H9 (cell line): Measurements from ENCODE around the gene FAM217A. TPM values are rescaled to one million over a fixed set of nuclear protein-coding genes. Genes with fewer than 3 reads are reported as not detected.

Experiments
- DNase-seq: peaks from one replicate; pipeline ENCODE4 v3.0.0-alpha.2; 2017
- H2AFZ ChIP-seq: one replicate; pipeline ENCODE4 v1.6.1; 2013; ENCODE audit warnings: mild to moderate bottlenecking, low read length, control low read depth, moderate library complexity
- H2AK5ac ChIP-seq: 2 replicates; pipeline ENCODE4 v1.6.1; 2013; ENCODE audit warnings: low read length, control low read depth, mixed read lengths; ENCODE audit not compliant: insufficient read length
- H2BK120ac ChIP-seq: one replicate; pipeline ENCODE4 v1.6.1; 2013; ENCODE audit warnings: low read depth, mild to moderate bottlenecking, low read length, control low read depth, inconsistent platforms; ENCODE audit not compliant: poor library complexity, severe bottlenecking
- H2BK12ac ChIP-seq: 2 replicates; pipeline ENCODE4 v1.6.1; 2013; ENCODE audit warnings: low read length, control low read depth, mixed read lengths, low read depth; ENCODE audit not compliant: insufficient read length
- H2BK15ac ChIP-seq: 2 replicates; pipeline ENCODE4 v1.6.1; 2013; ENCODE audit warnings: low read depth, low read length, control low read depth
- H2BK20ac ChIP-seq: one replicate; pipeline ENCODE4 v1.6.1; 2013; ENCODE audit warnings: low read depth, mild to moderate bottlenecking, low read length, control low read depth, inconsistent platforms; ENCODE audit not compliant: poor library complexity, severe bottlenecking
- H2BK5ac ChIP-seq: 2 replicates; pipeline ENCODE4 v1.6.1; 2013; ENCODE audit warnings: low read length, control low read depth, mixed read lengths; ENCODE audit not compliant: insufficient read length
- H3K14ac ChIP-seq: 2 replicates; pipeline ENCODE4 v1.6.1; 2013; ENCODE audit warnings: low read length, control low read depth; ENCODE audit not compliant: insufficient read depth
- H3K18ac ChIP-seq: 2 replicates; pipeline ENCODE4 v1.6.1; 2013; ENCODE audit warnings: low read depth, mild to moderate bottlenecking, mixed read lengths, low read length, control low read depth; ENCODE audit not compliant: insufficient read length
- H3K23ac ChIP-seq: 2 replicates; pipeline ENCODE4 v1.6.1; 2013; ENCODE audit warnings: low read length, control low read depth, mixed read lengths, low read depth; ENCODE audit not compliant: insufficient read length
- H3K23me2 ChIP-seq: 2 replicates; pipeline ENCODE4 v1.6.1; 2013; ENCODE audit warnings: low read depth, mild to moderate bottlenecking, mixed read lengths, low read length, control low read depth; ENCODE audit not compliant: insufficient read length, poor library complexity, severe bottlenecking
- H3K27ac ChIP-seq: 2 replicates; pipeline ENCODE4 v1.5.1; 2013; ENCODE audit warnings: low read length, control low read depth, mixed read lengths, low read depth; ENCODE audit not compliant: insufficient read length
- H3K27me3 ChIP-seq: 2 replicates; pipeline ENCODE4 v1.6.1; 2013; ENCODE audit warnings: low read length, control low read depth, inconsistent platforms; ENCODE audit not compliant: insufficient read depth
- H3K4ac ChIP-seq: 2 replicates; pipeline ENCODE4 v1.6.1; 2013; ENCODE audit warnings: low read depth, mild to moderate bottlenecking, control low read depth, inconsistent platforms, low read length, moderate library complexity
- H3K4me1 ChIP-seq: 2 replicates; pipeline ENCODE4 v1.6.1; 2013; ENCODE audit warnings: low read length, control low read depth, inconsistent platforms; ENCODE audit not compliant: insufficient read depth
- H3K4me2 ChIP-seq: 2 replicates; pipeline ENCODE4 v1.6.1; 2013; ENCODE audit warnings: low read length, control low read depth, mixed read lengths; ENCODE audit not compliant: insufficient read length, insufficient read depth
- H3K56ac ChIP-seq: 2 replicates; pipeline ENCODE4 v1.6.1; 2013; ENCODE audit warnings: low read depth, mild to moderate bottlenecking, mixed read lengths, low read length, control low read depth; ENCODE audit not compliant: insufficient read length
- H3K79me1 ChIP-seq: 2 replicates; pipeline ENCODE4 v1.6.1; 2013; ENCODE audit warnings: low read depth, mild to moderate bottlenecking, moderate library complexity, low read length, control low read depth, inconsistent platforms; ENCODE audit not compliant: insufficient read depth, poor library complexity, severe bottlenecking
- H3K79me2 ChIP-seq: 2 replicates; pipeline ENCODE4 v1.6.1; 2013; ENCODE audit warnings: low read length, control low read depth, inconsistent platforms; ENCODE audit not compliant: insufficient read depth
- H3K9ac ChIP-seq: 2 replicates; pipeline ENCODE4 v1.6.1; 2013; ENCODE audit warnings: low read length, control low read depth, mixed read lengths; ENCODE audit not compliant: insufficient read length; ENCODE audit errors: extremely low read depth
- H3K9me3 ChIP-seq: one replicate; pipeline ENCODE4 v1.6.1; 2013; ENCODE audit warnings: low read depth, low read length, inconsistent platforms; ENCODE audit not compliant: control insufficient read depth
- H3T11ph ChIP-seq: one replicate; pipeline ENCODE4 v1.6.1; 2013; ENCODE audit warnings: mild to moderate bottlenecking, low read length, control low read depth, inconsistent platforms
- H4K20me1 ChIP-seq: one replicate; pipeline ENCODE4 v1.6.1; 2013; ENCODE audit not compliant: control insufficient read depth, insufficient read length, insufficient read depth
- H4K5ac ChIP-seq: 2 replicates; pipeline ENCODE4 v1.6.1; 2013; ENCODE audit warnings: low read depth, mild to moderate bottlenecking, mixed read lengths, low read length, control low read depth; ENCODE audit not compliant: insufficient read length
- H4K8ac ChIP-seq: replicated peaks from 2 replicates; pipeline ENCODE4 v1.6.1; 2013; ENCODE audit warnings: low read length, control low read depth, mixed read lengths, low read depth; ENCODE audit not compliant: insufficient read length
- H4K91ac ChIP-seq: 2 replicates; pipeline ENCODE4 v1.6.1; 2013; ENCODE audit warnings: low read depth, mild to moderate bottlenecking, moderate library complexity, mixed read lengths, low read length, control low read depth; ENCODE audit not compliant: insufficient read length
- H3K27ac Mint-ChIP-seq, 3 experiments: 2 replicates in 2 of 3; 3 replicates in 1 of 3; pipeline ENCODE4 v1.8.0; 2020 to 2021; ENCODE audit warnings: mixed read lengths in 3 of 3, mild to moderate bottlenecking in 1 of 3, moderate library complexity in 1 of 3
- H3K27me3 Mint-ChIP-seq: 2 replicates; pipeline ENCODE4 v1.8.0; 2021; ENCODE audit warnings: low read depth, mild to moderate bottlenecking, moderate library complexity, mixed read lengths
- H3K36me3 Mint-ChIP-seq, 3 experiments: 2 replicates in 2 of 3; 3 replicates in 1 of 3; pipeline ENCODE4 v1.8.0; 2020 to 2021; ENCODE audit warnings: low read depth in 3 of 3, mixed read lengths in 3 of 3; ENCODE audit not compliant: insufficient read depth in 1 of 3
- H3K4me1 Mint-ChIP-seq, 2 experiments: 2 replicates each; pipeline ENCODE4 v1.8.0; 2020; ENCODE audit warnings: mixed read lengths in 2 of 2
- H3K4me3 Mint-ChIP-seq, 2 experiments: 2 replicates in 1 of 2; 3 replicates in 1 of 2; pipeline ENCODE4 v1.8.0; 2020 to 2021; ENCODE audit warnings: mild to moderate bottlenecking in 2 of 2, mixed read lengths in 2 of 2, moderate library complexity in 1 of 2
- H3K9me3 Mint-ChIP-seq, 2 experiments: 2 replicates in 1 of 2; 3 replicates in 1 of 2; pipeline ENCODE4 v1.8.0; 2020; ENCODE audit warnings: mild to moderate bottlenecking in 2 of 2, mixed read lengths in 2 of 2, moderate library complexity in 1 of 2
- CTCF ChIP-seq: fragments of 200-600 bp; sonication (generic); conservative IDR thresholded peaks from 3 replicates; pipeline ENCODE4 v1.8.0; 2021; ENCODE audit warnings: antibody characterized with exemption, mild to moderate bottlenecking
- total RNA-seq: library from RNA; stranded (reverse); gene quantifications from 2 replicates; pipeline ENCODE4 v1.2.1, GENCODE V29; 2021

FAM217A gene
- total RNA-seq, 1 experiment from 2014 or later, result not detected

- no peaks in the 10 kb centered on the region for H3K4me1 ChIP-seq
- H3K18ac ChIP-seq, result no peak overlapping the region
- no peak for TF ChIP-seq CTCF
- no peaks in the 10 kb centered on the region for H3K27me3 Mint-ChIP-seq
- no peak overlapping the region for H3K23ac ChIP-seq
- DNase-seq, result no peak
- H3T11ph ChIP-seq, result no peak overlapping the region
- no peak overlapping the region for H3K9ac ChIP-seq
- H3K56ac ChIP-seq, result no peak overlapping the region
- no peak overlapping the region for H2BK5ac ChIP-seq
- no peak overlapping the region for H3K27ac Mint-ChIP-seq
- no peaks in the 10 kb centered on the region for H4K20me1 ChIP-seq
- no peaks in the 10 kb centered on the region for H3K23me2 ChIP-seq
- no peak overlapping the region for H2AFZ ChIP-seq
- H3K79me1 ChIP-seq, result no peaks in the 10 kb centered on the region
- no peak overlapping the region for H2BK20ac ChIP-seq
- H2AK5ac ChIP-seq, result no peak overlapping the region
- no peaks in the 10 kb centered on the region for H3K9me3 ChIP-seq
- no peak overlapping the region for H3K4me2 ChIP-seq
- no peak overlapping the region for H2BK12ac ChIP-seq
- no peak overlapping the region for H4K91ac ChIP-seq
- no peak overlapping the region for H4K5ac ChIP-seq
- H3K27me3 ChIP-seq, result no peaks in the 10 kb centered on the region
- H3K27ac ChIP-seq, result no peak overlapping the region
- no peak overlapping the region for H3K14ac ChIP-seq
- no peak overlapping the region for H3K4me3 Mint-ChIP-seq
- H3K79me2 ChIP-seq, result no peaks in the 10 kb centered on the region
- H3K9me3 Mint-ChIP-seq, result peaks cover 8% of the 10 kb centered on the region in 2 experiments; a peak in 3 of 5 replicates
- no peak overlapping the region for H2BK120ac ChIP-seq
- no peak overlapping the region for H3K4ac ChIP-seq
- H2BK15ac ChIP-seq, result no peak overlapping the region
- no peak overlapping the region for H4K8ac ChIP-seq
- H3K36me3 Mint-ChIP-seq, result peaks cover 20 to 33% (median 23%) of the 10 kb centered on the region in 3 experiments; a peak in 6 of 7 replicates
- H3K4me1 Mint-ChIP-seq, result no peaks in the 10 kb centered on the region
Measured at GRCh38 chr6:4113649-4114048, 34.7 kb upstream of the FAM217A start.
